Activated T-cell treated with anti-CD3 and anti-CD28 coated beads for 24 hours (primary cell): ENCODE measurements around the gene UBXN6.

Experiments used
- DNase-seq: peaks from one replicate; pipeline ENCODE4 v3.0.0-alpha.2; 2020; ENCODE audit warnings: low read depth

The UBXN6 gene

DNA sequence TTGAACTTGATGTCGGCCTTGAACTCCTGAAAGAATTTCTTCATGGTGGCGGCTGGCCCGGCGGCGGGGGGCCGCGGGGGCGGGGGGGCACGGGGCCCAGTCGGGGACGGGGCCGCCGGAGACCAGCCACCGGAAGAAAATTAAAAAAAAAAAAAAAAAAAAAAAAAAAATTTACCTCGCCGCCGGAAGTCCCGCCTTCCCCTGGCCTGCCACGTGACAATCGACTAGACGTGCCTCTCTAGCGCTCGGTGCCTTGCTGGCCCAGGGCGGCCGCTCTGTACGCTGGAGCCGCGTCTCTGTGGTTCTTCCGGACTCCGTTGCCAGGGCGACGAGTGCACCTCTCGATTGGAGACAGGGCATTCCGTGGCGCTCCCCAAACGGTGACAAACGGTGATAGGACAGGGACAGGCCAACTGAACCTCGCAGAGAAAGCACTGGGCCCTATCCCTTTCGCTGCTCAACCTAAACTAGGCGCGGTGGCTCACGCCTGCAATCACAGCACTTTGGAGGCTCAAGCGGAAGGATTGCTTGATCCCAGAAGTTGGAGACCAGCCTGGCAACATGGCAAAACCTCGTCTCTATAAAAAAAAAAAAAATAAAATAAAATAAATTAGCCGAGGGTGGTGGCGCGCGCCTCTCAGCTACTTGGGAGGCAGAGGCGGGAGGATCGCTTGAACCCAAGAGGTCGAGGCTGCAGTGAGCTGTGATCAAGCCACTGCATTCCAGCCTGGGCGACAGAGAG lies at the start of gene UBXN6:
Gene UBXN6, minus strand, starts transcription at position 141 of the 742 bp plus-strand sequence. Its CDS starts 97 bp downstream, at position 44.
- DNase-seq: peak; percentile 98

- DNase-seq: no peak
Observed at GRCh38 chr19:4507150-4507452, 49.5 kb upstream of the UBXN6 start.

DNA sequence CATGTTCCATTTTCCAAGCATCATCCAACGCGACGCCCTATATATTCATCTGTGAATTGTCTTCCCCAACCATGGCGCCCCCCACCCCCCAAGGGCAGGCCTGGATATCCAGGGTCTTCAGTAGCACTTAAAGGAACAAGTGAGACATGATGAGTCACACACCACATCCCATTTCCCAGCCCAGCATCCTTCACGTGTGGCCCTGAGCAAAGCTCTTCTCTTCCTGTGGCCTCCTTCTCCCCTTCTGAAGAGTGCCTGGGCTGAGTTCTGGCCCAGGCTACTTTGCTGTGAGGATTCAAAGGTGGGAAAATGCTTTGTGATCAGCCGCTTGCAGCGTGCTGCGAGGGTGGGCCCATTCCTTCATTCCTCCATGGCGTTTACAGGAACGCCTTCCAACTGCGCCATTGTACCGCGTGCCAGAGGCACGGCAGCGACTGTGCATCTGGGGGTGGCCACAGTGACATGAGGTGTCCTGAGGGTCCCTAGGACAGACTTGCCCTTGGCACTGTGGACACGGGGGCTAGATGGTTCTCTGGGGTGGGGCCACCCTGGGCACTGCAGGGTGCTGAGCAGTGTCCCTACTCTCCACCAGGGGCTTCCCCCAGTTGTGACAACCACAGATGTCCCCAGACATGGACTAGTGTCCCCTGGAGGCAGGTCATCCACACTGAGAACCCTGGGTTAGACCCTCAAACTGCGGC lies 49.0 kb upstream of the UBXN6 start:
- no peak for DNase-seq

DNA sequence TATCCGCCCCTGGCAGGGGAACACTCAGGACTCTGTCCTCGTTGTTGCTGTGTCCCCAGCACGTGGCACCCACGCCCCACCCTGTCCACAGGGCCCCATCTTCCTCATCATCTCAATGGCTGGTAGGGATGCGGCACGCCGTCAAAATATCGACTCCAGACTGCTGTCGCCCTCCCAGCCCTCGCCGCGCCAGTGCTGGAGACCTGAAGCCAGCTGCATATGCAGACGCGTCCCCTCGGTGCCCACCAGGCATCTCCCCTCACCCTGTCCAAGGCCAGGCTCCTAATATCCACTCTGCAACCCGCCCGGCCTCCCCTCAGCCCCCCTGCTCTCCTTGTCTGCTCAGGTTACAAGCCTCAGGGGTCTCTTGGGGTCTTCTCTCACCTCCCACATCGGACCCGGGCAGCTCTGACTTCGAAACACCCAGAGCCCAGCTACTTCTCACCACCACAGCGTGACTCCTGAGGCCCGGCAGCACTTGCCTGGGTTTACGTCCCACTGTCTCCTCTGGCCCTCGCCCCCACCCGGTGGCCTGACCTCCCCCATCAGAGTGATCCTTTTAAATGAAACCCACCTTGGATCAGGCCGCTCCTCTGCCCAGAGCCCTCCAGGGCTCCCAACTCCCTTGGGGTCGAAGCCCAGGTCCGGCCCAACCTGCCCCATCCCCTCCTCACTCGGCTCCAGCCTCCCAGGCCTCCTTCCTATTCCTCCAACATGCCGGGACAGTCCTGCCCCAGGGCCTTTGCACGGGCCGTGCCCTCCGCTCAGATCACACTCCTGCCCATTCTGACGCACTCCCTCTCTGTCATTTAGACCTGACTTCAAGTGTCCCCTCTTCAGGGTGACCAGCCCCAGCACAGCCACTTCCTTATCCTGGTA lies 48.2 kb upstream of the UBXN6 start:
- no peak for DNase-seq

GRCh38 chr19:4504891-4505569 lies 47.4 kb upstream of the UBXN6 start:
- DNase-seq: no peak

GRCh38 chr19:4504297-4504701 lies 46.7 kb upstream of the UBXN6 start:
- DNase-seq: no peak

DNA sequence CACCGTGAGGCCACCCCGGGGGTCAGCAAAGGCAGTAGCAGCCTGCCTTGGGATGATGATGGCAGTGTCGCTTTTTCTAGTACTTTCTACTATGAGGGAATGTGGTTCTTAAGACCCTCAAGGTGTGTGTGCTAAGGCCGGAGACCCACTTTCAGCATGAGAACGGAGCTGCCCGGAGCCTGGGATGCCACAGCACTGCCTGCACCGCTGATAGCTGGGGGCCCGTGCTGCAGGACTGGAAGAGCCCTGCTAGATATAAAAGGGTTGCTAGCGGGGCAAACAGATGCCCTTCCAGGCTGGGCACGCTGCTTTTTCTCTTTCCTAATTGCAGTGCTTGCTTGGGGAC lies 46.2 kb upstream of the UBXN6 start:
- no peak for DNase-seq

DNA sequence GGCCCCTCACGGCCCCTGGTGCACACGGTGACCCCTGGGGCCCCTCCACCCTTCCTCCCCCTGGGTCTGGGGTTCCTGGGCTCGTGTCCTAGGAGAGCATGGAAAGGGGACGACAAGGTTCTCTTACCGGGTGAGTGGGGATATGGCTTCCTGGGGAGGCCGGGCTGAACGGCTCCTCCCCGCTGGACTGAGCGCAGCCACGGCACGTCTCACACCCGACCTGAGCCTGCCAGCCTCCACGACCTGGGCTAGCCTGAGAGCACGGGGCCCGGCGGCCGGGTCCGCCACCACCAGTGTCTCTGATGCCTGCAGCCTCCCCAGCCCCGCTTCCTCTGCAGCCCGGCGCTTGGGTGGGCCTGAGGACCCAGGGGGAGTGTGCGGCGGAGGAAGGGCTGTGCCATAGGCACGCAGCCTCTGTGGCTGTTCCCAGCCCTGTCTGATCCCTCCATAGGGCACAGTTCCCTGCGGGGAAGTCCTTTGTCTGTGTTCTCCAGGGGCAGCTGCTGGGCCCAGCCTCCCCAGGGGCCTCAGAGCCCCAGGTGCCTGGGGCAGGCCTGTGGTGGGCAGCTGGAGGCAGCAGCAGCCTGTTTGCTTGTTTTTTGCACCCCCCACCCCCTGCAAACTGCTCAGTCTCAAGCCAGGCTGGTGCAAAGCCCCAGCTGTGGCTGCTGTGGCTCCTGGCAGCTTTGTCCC lies 45.7 kb upstream of the UBXN6 start:
- DNase-seq: no peak

DNA sequence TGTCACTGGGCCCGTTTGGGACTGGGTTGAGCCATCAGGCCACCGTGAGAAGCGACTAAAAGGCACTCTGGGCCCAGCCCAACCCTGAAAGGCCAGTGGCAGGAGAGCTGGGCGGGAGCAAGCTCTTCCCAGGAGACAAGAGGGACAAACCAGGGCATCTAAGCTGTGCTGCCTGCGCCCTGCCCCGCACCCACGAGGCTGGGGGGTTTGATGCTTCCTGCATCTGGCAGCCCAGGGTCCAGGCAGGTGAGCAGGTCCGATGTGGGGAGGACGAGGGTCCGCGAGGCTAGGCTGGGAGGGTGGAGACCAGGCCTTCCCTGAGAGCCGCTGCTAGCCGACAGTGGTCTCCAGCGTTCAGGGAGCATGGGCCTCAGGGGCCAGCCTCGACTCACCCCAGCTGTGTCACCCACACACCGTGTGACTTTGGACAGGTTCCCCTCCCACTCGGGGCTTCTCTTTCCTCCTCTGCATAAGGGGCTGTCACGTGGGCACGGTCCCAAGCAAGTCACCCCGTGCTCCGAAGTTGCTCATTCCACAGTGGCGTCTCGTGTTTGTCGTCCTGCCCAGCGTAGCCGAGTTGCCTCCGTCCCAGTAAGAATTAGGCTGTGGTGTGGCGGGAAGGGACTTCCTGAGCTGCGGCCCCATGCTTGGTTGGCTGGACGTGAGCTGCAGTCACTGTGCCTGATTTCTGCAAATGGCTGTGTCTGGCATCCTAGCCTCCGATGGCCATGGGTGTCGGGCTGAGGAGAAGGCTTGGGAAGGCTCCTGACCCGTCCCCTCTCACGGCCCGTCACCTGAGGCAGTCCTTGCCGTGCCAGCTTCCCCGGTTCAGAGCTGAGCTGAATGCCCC lies 44.9 kb upstream of the UBXN6 start:
- DNase-seq: no peak

DNA sequence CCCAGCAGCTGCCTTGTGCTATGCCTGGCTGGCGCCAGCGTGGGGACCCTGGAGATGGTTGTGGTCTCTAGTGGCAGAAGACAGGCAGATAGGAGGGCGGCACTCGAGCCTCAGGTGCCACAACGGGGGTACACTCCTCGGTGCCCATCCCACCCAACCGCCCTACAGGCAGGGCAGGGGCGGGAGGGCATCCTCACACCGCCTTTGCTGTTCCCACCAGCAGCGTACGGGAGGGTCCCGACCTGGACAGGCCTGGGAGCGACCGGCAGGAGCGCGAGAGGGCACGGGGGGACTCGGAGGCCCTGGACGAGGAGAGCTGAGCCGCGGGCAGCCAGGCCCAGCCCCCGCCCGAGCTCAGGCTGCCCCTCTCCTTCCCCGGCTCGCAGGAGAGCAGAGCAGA lies 44.1 kb upstream of the UBXN6 start:
- DNase-seq: no peak

GRCh38 chr19:4500841-4501591 lies 43.4 kb upstream of the UBXN6 start:
- DNase-seq: no peak

DNA sequence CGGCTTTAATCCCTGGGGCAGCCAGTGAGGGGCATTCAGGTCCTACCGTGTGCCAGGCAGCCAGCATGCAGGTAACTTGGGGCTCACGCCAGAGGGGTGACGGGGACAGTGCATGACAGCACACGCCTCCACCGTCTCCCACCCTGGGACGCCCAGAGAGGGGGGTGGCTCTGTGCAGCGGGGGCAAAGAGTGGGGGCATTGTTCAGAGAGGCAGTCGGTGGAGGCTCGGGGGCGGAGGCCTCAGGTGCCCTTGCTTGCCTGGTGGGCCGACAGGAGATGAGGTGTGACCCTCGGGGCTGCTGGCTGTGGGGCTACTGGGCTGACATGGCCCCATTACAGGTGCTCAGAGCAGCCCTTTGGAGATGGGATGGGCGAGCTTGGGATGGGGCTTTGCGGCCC lies 42.3 kb upstream of the UBXN6 start:
- no peak for DNase-seq

DNA sequence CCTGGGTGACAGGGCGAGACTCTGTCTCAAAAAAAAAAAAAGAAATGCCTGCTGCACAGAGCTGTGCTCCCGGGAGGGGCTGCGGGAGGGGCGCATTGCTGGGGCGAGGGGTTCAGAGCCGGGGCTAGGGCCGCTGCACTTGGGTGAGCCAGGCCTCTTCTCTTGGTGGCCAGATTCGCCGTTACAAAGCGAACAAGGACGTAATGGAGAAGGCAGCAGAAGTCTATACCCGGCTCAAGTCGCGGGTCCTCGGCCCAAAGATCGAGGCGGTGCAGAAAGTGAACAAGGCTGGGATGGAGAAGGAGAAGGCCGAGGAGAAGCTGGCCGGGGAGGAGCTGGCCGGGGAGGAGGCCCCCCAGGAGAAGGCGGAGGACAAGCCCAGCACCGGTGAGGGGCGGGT lies 41.7 kb upstream of the UBXN6 start:
- DNase-seq: no peak

DNA sequence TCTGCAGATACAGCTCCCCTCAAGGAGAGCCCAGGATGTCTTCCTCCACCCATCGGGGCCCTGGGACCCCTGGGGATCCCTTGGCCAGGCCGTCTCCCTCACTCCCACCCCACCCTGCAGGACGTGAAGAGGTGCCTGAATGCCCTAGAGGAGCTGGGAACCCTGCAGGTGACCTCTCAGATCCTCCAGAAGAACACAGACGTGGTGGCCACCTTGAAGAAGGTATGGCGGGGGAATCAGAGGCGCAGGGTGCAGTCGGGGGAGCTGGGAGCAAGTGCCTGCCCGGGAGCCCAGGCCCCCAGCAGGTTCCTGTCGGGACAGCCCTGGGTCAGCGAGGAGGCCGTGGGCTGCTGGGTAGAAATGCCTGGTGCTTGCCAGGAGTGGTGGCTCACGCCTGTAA lies 41.1 kb upstream of the UBXN6 start:
- DNase-seq: no peak

GRCh38 chr19:4497770-4498389 lies 40.3 kb upstream of the UBXN6 start:
- no peak for DNase-seq

GRCh38 chr19:4496304-4496703 lies 38.7 kb upstream of the UBXN6 start:
- DNase-seq: no peak

- no peak for DNase-seq
Observed at GRCh38 chr19:4495471-4495870, 37.9 kb upstream of the UBXN6 start.

GRCh38 chr19:4494691-4495064 lies 37.1 kb upstream of the UBXN6 start:
- DNase-seq: no peak

GRCh38 chr19:4493929-4494690 lies 36.5 kb upstream of the UBXN6 start:
- DNase-seq: no peak
